ENCODE results near the gene CMIP.

Gene CMIP

GRCh38 chr16:81483970-81484595, 39.5 kb downstream of the CMIP start:
- H3K4me1 ChIP-seq (ENCODE audit: control insufficient read depth, insufficient read depth, low read length): peaks cover 4% of the 10 kb centered on the region; the same call in 1 of the 2 replicates
- no peaks in the 10 kb centered on the region for H3K36me3 ChIP-seq (ENCODE audit: control insufficient read depth, insufficient read depth, low read length)
- H3K9me3 ChIP-seq (ENCODE audit: control insufficient read depth, insufficient read depth, low read length): no peaks in the 10 kb centered on the region
- no peaks in the 10 kb centered on the region for H3K27me3 ChIP-seq (ENCODE audit: control insufficient read depth, insufficient read depth, low read length)
- H3K9ac ChIP-seq (ENCODE audit: low read depth, low read length): no peak overlapping the region
- no peak overlapping the region for H3K4me3 ChIP-seq (ENCODE audit: low read depth, low read length)
- H3K27ac ChIP-seq (ENCODE audit: low read depth, low read length): no peak overlapping the region

GRCh38 chr16:81484908-81485624, 40.5 kb downstream of the CMIP start:
- Histone ChIP-seq H3K27me3 (ENCODE audit: control insufficient read depth, insufficient read depth, low read length) (no peaks in the 10 kb centered on the region), H3K4me3 (ENCODE audit: low read depth, low read length) (no peak overlapping the region), H3K4me1 (ENCODE audit: control insufficient read depth, insufficient read depth, low read length) (peaks cover 4% of the 10 kb centered on the region; the same call in 1 of the 2 replicates), H3K9me3 (ENCODE audit: control insufficient read depth, insufficient read depth, low read length) (no peaks in the 10 kb centered on the region), H3K36me3 (ENCODE audit: control insufficient read depth, insufficient read depth, low read length) (no peaks in the 10 kb centered on the region), H3K27ac (ENCODE audit: low read depth, low read length) (no peak overlapping the region), H3K9ac (ENCODE audit: low read depth, low read length) (no peak overlapping the region)

GRCh38 chr16:81485824-81486539, 41.4 kb downstream of the CMIP start:
- Histone ChIP-seq H3K9ac (ENCODE audit: low read depth, low read length) (no peak overlapping the region), H3K36me3 (ENCODE audit: control insufficient read depth, insufficient read depth, low read length) (no peaks in the 10 kb centered on the region), H3K9me3 (ENCODE audit: control insufficient read depth, insufficient read depth, low read length) (no peaks in the 10 kb centered on the region), H3K4me3 (ENCODE audit: low read depth, low read length) (no peak overlapping the region), H3K27ac (ENCODE audit: low read depth, low read length) (no peak overlapping the region), H3K27me3 (ENCODE audit: control insufficient read depth, insufficient read depth, low read length) (no peaks in the 10 kb centered on the region), H3K4me1 (ENCODE audit: control insufficient read depth, insufficient read depth, low read length) (peaks cover 4% of the 10 kb centered on the region; the same call in 1 of the 2 replicates)

DNA sequence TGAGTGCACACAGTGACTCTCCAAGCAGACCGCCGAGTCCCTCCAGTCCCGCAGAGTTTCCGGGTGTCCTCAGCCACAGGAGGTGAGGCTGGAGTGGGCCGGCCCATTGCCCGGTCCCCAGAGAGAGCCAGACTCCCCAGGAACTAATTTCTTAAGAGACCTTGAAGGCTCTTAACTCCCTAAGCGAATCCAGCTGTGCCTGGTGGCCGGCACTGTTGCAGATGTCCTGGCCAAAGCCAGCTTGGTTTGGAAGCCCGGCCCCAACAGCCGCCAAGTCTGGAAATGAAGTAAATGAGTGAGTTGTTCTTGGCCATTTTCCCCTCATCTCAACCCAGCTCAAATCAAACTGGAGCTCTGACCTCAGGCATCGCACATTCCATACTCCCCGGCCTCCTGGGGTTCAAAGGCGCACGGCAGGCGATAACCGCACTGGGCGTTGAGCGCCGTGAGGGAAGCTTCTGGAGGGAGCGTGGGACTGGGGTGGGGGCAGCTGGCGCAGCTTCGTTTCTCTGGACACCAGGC, 42.0 kb downstream of the CMIP start:
- no peak overlapping the region for H3K27ac ChIP-seq (ENCODE audit: low read depth, low read length)
- H3K9me3 ChIP-seq (ENCODE audit: control insufficient read depth, insufficient read depth, low read length): no peaks in the 10 kb centered on the region
- H3K9ac ChIP-seq (ENCODE audit: low read depth, low read length): no peak overlapping the region
- no peaks in the 10 kb centered on the region for H3K27me3 ChIP-seq (ENCODE audit: control insufficient read depth, insufficient read depth, low read length)
- H3K4me1 ChIP-seq (ENCODE audit: control insufficient read depth, insufficient read depth, low read length): peaks cover 4% of the 10 kb centered on the region; the same call in 1 of the 2 replicates
- H3K4me3 ChIP-seq (ENCODE audit: low read depth, low read length): no peak overlapping the region
- H3K36me3 ChIP-seq (ENCODE audit: control insufficient read depth, insufficient read depth, low read length): no peaks in the 10 kb centered on the region

DNA sequence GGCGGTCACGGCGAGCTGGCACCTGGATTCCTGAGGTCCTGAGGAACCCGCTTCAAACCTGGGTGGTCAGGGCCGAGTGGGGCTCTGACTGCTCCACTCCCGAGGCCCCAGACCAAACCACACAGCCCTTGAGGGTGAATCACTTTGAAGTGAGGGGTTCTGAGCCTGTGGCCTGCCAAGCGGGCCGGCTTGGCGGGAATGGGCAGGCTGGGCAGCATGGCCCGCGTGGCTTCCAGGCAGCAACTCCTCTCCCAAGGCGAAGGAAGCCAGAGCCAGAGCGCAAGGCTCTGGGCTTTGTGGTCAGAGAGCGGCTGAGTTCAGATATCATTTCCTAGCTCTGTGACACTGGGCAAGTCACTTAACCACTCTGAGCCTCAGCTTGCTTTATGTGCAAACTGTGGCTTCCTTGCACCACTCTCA, 42.7 kb downstream of the CMIP start:
- Histone ChIP-seq H3K27ac (ENCODE audit: low read depth, low read length) (no peak overlapping the region), H3K9ac (ENCODE audit: low read depth, low read length) (no peak overlapping the region), H3K36me3 (ENCODE audit: control insufficient read depth, insufficient read depth, low read length) (no peaks in the 10 kb centered on the region), H3K4me3 (ENCODE audit: low read depth, low read length) (no peak overlapping the region), H3K4me1 (ENCODE audit: control insufficient read depth, insufficient read depth, low read length) (peaks cover 3% of the 10 kb centered on the region; the same call in 1 of the 2 replicates), H3K27me3 (ENCODE audit: control insufficient read depth, insufficient read depth, low read length) (no peaks in the 10 kb centered on the region), H3K9me3 (ENCODE audit: control insufficient read depth, insufficient read depth, low read length) (no peaks in the 10 kb centered on the region)

- Histone ChIP-seq H3K27ac (ENCODE audit: low read depth, low read length) (no peak overlapping the region), H3K4me3 (ENCODE audit: low read depth, low read length) (no peak overlapping the region), H3K9me3 (ENCODE audit: control insufficient read depth, insufficient read depth, low read length) (no peaks in the 10 kb centered on the region), H3K4me1 (ENCODE audit: control insufficient read depth, insufficient read depth, low read length) (0 out of 2 replicates have a peak, but pooled peaks cover 2% of the 10 kb centered on the region), H3K36me3 (ENCODE audit: control insufficient read depth, insufficient read depth, low read length) (no peaks in the 10 kb centered on the region), H3K9ac (ENCODE audit: low read depth, low read length) (no peak overlapping the region), H3K27me3 (ENCODE audit: control insufficient read depth, insufficient read depth, low read length) (no peaks in the 10 kb centered on the region)
These were observed 44.2 kb downstream of the CMIP start for GRCh38 chr16:81488687-81489411.

DNA sequence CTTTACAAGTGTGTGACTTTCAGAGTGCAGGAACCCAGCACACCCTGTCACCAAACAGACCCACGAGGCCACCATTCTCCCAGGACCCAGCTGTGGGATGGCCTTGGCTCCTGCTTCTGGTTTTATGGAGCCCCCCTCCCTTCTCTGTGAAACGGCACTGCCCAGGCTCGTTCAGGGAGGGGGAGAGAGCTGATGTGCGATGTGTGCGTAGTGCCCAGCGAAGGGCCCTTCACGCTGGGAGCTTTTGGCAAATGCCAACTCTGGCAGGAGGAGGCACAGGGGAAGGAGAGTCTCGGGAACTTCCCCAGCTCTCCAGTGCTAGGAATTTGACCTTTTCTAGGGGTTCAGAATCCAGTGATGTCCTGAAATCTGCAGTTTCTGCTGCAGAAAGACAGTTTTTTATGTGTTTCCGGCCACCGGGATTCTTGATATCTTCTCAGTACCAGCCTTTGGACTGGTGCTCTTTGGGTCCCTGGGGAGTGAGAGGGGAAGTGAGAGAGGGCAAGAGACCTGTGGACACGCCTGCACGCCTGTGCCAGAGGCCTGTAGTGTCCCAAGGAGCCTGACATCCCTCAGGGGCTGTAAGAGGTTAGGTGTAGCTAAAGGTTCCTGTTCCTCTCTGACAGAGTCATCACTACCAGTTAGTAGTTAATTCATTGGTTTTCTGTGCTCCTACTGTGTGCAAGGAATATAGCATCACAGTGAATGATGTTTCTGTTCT, 45.1 kb downstream of the CMIP start:
- no peak overlapping the region for H3K9ac ChIP-seq (ENCODE audit: low read depth, low read length)
- H3K36me3 ChIP-seq (ENCODE audit: control insufficient read depth, insufficient read depth, low read length): no peaks in the 10 kb centered on the region
- H3K27me3 ChIP-seq (ENCODE audit: control insufficient read depth, insufficient read depth, low read length): no peaks in the 10 kb centered on the region
- no peak overlapping the region for H3K4me3 ChIP-seq (ENCODE audit: low read depth, low read length)
- 0 out of 2 replicates have a peak, but pooled peaks cover 2% of the 10 kb centered on the region for H3K4me1 ChIP-seq (ENCODE audit: control insufficient read depth, insufficient read depth, low read length)
- no peaks in the 10 kb centered on the region for H3K9me3 ChIP-seq (ENCODE audit: control insufficient read depth, insufficient read depth, low read length)
- H3K27ac ChIP-seq (ENCODE audit: low read depth, low read length): no peak overlapping the region

- Histone ChIP-seq H3K4me1 (ENCODE audit: control insufficient read depth, insufficient read depth, low read length) (0 out of 2 replicates have a peak, but pooled peaks cover 2% of the 10 kb centered on the region), H3K27me3 (ENCODE audit: control insufficient read depth, insufficient read depth, low read length) (no peaks in the 10 kb centered on the region), H3K36me3 (ENCODE audit: control insufficient read depth, insufficient read depth, low read length) (no peaks in the 10 kb centered on the region), H3K9me3 (ENCODE audit: control insufficient read depth, insufficient read depth, low read length) (no peaks in the 10 kb centered on the region), H3K27ac (ENCODE audit: low read depth, low read length) (no peak overlapping the region), H3K9ac (ENCODE audit: low read depth, low read length) (no peak overlapping the region), H3K4me3 (ENCODE audit: low read depth, low read length) (no peak overlapping the region)
These were observed 47.1 kb downstream of the CMIP start for GRCh38 chr16:81491541-81492188.

GRCh38 chr16:81492311-81492761, 47.7 kb downstream of the CMIP start:
- Histone ChIP-seq H3K4me1 (ENCODE audit: control insufficient read depth, insufficient read depth, low read length) (0 out of 2 replicates have a peak, but pooled peaks cover 2% of the 10 kb centered on the region), H3K9me3 (ENCODE audit: control insufficient read depth, insufficient read depth, low read length) (no peaks in the 10 kb centered on the region), H3K27ac (ENCODE audit: low read depth, low read length) (no peak overlapping the region), H3K36me3 (ENCODE audit: control insufficient read depth, insufficient read depth, low read length) (no peaks in the 10 kb centered on the region), H3K4me3 (ENCODE audit: low read depth, low read length) (no peak overlapping the region), H3K27me3 (ENCODE audit: control insufficient read depth, insufficient read depth, low read length) (no peaks in the 10 kb centered on the region), H3K9ac (ENCODE audit: low read depth, low read length) (no peak overlapping the region)

Measured in HUES48 (cell line).